ENCODE data around the gene LRRC14B.

Gene LRRC14B

GRCh38 chr5:160921-161802, 30.1 kb upstream of the LRRC14B start:
- no peak overlapping the region for H3K27ac ChIP-seq
- in situ Hi-C loops (cut with HindIII; ENCODE audit: low pct_ligation_motif_present, low sequenced_read_pairs): no loop called here
- H3K27me3 ChIP-seq (replicated peaks): no peaks in the 10 kb centered on the region
- TF ChIP-seq CTCF (IDR thresholded peaks at IDR 0.05; ENCODE audit: low read depth, low read length, missing control alignments): no peak
- H3K36me3 ChIP-seq (replicated peaks): no peaks in the 10 kb centered on the region
- H3K4me3 ChIP-seq (ENCODE audit: low read depth, low read length): no peak overlapping the region
- DNase-seq: no peak

- no peak overlapping the region for H3K4me3 ChIP-seq (ENCODE audit: low read depth, low read length)
- H3K36me3 ChIP-seq (replicated peaks): no peaks in the 10 kb centered on the region
- in situ Hi-C loops (cut with HindIII; ENCODE audit: low pct_ligation_motif_present, low sequenced_read_pairs): no loop called here
- H3K27me3 ChIP-seq (replicated peaks): no peaks in the 10 kb centered on the region
- no peak for TF ChIP-seq CTCF (IDR thresholded peaks at IDR 0.05; ENCODE audit: low read depth, low read length, missing control alignments)
- no peak for DNase-seq
- no peak overlapping the region for H3K27ac ChIP-seq
Measured at GRCh38 chr5:161803-162110, 29.5 kb upstream of the LRRC14B start.

- no peak overlapping the region for H3K27ac ChIP-seq
- in situ Hi-C loops (cut with HindIII; ENCODE audit: low pct_ligation_motif_present, low sequenced_read_pairs): no loop called here
- DNase-seq: no peak
- H3K36me3 ChIP-seq (replicated peaks): no peaks in the 10 kb centered on the region
- no peak for TF ChIP-seq CTCF (IDR thresholded peaks at IDR 0.05; ENCODE audit: low read depth, low read length, missing control alignments)
- H3K4me3 ChIP-seq (ENCODE audit: low read depth, low read length): no peak overlapping the region
- H3K27me3 ChIP-seq (replicated peaks): no peaks in the 10 kb centered on the region
Measured at GRCh38 chr5:162190-162564, 29.1 kb upstream of the LRRC14B start.

GRCh38 chr5:162565-163337, 28.5 kb upstream of the LRRC14B start:
- H3K27me3 ChIP-seq (replicated peaks): no peaks in the 10 kb centered on the region
- H3K36me3 ChIP-seq (replicated peaks): no peaks in the 10 kb centered on the region
- H3K4me3 ChIP-seq (ENCODE audit: low read depth, low read length): no peak overlapping the region
- in situ Hi-C loops (cut with HindIII; ENCODE audit: low pct_ligation_motif_present, low sequenced_read_pairs): no loop called here
- DNase-seq: no peak
- H3K27ac ChIP-seq: no peak overlapping the region
- TF ChIP-seq CTCF (IDR thresholded peaks at IDR 0.05; ENCODE audit: low read depth, low read length, missing control alignments): no peak

- no peak for TF ChIP-seq CTCF (IDR thresholded peaks at IDR 0.05; ENCODE audit: low read depth, low read length, missing control alignments)
- Histone ChIP-seq H3K27ac (no peak overlapping the region), H3K4me3 (ENCODE audit: low read depth, low read length) (no peak overlapping the region), H3K27me3 (replicated peaks) (no peaks in the 10 kb centered on the region), H3K36me3 (replicated peaks) (no peaks in the 10 kb centered on the region)
- no peak for DNase-seq
- in situ Hi-C loops (cut with HindIII; ENCODE audit: low pct_ligation_motif_present, low sequenced_read_pairs): no loop called here
Measured at GRCh38 chr5:163338-163620, 28.0 kb upstream of the LRRC14B start.
